ENCODE measurements around the gene ASTN2.

ASTN2 gene

GRCh38 chr9:117000834-117001233 lies 414.0 kb downstream of the ASTN2 start:
- DNase-seq = no peak

GRCh38 chr9:117000196-117000723 lies 414.6 kb downstream of the ASTN2 start:
- no peak for DNase-seq

GRCh38 chr9:116998305-116998704 lies 416.6 kb downstream of the ASTN2 start:
- no peak for DNase-seq

- DNase-seq = no peak
Observed at GRCh38 chr9:116992865-116993264, 422.0 kb downstream of the ASTN2 start.

DNA sequence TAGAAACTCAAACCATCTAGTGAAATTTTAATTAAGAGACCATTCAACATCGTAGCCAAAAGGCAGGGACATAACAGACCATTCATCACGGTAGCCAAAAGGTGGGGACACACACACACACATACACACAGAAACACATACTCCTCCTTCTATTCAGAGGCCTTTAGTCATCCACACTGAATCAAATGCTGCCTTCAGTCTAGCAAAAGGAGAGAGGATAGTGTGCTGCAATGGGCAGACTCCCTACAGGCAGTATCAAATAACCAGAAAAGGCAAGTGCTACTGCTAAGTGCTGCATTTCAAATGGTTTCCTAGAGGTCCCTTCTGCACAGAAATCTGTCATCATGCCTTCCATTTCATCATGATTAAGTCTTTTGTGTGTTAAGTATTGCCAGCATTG lies 423.8 kb downstream of the ASTN2 start:
- no peak for DNase-seq

GRCh38 chr9:116990592-116990991 lies 424.3 kb downstream of the ASTN2 start:
- no peak for DNase-seq

DNA sequence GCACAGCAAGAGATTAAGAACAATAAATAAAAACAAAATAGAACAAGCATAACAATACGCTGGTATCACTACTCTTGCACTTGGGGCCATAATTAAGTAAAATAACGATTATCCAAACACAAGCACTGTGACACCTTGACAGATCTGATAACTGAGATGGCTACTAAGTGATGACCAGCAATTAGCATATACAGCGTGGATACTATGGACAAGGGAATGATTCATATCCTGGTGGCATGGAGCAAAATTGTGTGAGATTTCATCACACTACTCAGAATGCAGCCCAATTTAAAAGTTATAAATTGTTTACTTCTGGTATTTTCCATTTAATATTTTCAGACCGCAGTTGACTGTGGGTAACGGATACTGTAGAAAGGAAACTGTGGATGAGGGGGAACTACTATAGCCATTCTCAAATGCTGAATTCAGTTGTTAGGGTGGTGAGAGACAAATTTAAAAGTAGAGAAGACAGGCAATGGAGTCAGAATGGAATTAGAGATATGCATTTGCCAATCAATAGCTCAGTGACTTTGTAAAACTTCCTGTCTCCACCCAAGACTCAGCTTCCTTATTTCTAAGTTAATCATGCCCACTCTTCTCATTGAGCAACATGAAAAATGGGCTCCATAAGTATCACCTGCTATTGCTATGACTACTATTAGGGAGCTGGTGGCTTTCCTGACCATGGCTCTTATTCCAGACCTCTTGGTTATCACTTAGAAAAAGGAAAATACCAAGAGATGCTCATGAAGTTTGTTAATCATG lies 427.0 kb downstream of the ASTN2 start:
- DNase-seq = no peak

GRCh38 chr9:116986015-116986414 lies 428.8 kb downstream of the ASTN2 start:
- no peak for DNase-seq

- no peak for DNase-seq
Observed at GRCh38 chr9:116985596-116985995, 429.3 kb downstream of the ASTN2 start.

DNA sequence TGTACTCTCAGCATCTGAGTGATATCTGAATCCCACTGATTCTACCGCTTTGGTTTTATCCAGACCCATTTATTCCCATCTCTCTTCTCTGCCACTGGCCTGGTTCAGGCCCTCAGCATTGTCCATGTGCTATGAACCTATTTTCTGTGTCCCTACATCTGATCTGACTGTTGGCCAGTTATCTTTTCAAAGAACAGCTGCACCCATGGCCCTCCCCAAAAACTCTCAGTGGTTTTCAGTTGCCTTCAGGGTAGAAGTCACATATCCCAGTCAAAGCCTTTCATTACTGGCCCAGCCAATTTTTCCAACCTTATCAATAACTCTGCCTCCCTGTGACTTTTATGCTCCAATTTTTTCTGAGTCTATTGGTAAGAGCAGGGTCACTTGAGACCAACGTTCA lies 430.7 kb downstream of the ASTN2 start:
- no peak for DNase-seq

GRCh38 chr9:116980582-116981120 lies 434.2 kb downstream of the ASTN2 start:
- no peak for DNase-seq

DNA sequence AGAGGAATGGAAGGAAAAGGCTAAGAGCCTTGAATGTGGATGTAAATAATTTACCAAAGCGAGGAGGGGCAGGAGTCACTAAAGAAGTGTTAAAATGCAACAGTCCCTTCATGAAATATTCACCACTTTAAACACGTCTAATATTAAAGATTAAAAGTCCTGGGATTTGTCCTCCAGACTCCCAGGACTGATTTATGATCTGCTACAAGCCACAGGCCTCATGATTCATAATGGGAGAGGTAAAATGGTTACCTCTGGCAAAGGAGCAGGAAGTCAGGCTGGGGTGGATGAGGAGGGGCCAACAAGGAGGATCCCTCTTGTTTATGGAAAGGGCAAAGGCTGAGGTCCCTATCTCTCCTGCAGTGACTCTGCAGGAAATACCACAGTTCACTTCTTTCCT lies 435.4 kb downstream of the ASTN2 start:
- no peak for DNase-seq

- DNase-seq = no peak
Observed at GRCh38 chr9:116978155-116978554, 436.7 kb downstream of the ASTN2 start.

DNA sequence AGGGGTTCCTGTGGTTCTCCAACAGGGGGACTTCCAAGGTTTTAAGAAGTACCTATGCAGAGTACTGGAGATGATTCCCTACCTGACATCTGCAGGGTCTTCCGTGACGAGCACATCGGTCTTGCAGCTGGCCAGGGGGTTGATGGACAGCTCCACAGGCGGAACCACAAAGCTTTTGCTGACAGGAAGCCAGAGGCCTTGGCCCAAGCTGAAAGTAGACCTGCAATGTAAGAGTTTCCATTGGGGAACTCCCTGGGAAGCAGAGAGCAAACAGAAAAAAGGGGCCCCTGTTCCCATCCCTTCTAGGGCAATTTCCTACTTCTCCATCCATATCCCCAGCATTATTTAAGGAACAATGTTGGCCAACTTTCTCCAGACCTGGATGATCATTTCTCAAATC lies 439.7 kb downstream of the ASTN2 start:
- no peak for DNase-seq

DNA sequence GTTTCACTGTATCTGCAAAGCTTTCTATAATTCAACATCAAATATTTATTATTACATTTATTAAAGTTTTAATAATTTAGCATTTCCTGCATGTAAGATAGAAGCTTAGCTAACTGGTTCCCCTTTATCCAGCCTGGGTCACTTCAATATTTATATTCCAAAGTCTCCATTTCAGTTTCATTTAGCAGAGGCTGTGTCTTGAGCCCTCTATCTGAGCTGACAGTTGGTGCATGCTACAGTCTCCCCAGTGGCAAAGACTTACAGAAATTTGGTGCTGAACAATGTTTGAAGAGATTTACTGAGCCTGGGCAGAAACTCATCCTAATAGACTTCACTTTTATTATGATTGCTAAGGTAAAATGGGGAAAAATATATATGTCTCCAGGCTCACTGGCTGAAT lies 448.7 kb downstream of the ASTN2 start:
- DNase-seq = no peak

DNA sequence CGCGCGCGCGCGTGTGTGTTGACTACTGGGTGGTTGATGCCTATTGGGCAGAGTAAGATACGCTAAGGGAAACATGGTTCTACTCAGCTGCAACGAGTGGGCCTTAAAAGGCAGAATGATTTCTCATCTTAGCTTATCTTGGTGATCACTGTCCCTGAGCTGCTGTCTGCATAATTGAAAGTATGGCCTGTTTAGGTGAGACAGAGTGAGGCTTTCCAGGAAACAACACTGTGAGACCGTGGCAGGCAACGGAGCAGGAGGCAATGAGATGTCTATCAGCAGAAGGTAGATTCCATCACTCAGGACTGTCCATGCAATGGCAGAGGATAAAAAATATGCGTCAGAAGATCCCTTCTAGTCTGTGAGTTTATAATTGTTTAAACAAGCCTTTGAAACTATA lies 450.6 kb downstream of the ASTN2 start:
- no peak for DNase-seq

DNA sequence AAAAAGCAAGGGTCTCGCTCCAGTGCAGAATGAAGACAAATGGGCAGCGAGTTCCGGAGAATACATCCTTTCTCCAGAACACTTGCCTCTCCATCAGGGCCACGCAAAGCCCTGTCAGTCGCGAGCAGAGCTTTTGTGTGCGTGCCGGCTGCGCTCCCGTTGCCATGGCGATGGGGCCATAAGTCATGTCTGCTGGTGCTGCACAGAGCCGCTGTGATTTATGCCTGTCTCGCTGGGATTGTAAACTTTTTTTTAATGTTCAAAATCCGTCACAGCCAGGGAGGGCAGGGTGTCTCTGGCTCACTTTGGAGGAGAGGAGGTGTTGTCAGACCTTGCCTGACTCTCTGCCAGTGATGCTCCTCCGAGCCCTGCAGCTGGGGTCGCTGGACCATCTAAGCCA lies 455.0 kb downstream of the ASTN2 start:
- no peak for DNase-seq

GRCh38 chr9:116958881-116959280 lies 456.0 kb downstream of the ASTN2 start:
- no peak for DNase-seq

- DNase-seq = no peak
Observed at GRCh38 chr9:116954731-116955130, 460.1 kb downstream of the ASTN2 start.

DNA sequence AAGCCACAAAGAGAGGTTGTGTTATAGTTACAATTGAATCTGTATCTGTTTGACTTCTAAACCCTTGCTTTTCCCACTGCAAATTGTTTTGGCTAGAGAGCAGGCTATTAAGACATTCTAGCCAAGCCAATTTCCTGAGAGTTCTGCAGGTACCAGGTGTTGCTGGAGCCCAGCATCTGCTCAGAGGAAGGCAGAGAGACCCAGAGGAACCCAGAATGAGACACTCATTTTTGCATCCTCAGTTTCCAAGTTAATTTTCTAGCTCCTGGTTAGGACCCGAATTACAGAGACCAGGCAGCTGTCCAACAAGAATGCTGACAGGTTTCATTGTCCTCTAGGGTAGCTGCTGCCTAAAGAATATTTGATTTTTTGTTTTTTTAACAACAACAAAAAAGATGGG lies 461.6 kb downstream of the ASTN2 start:
- DNase-seq = no peak

GRCh38 chr9:116952436-116952810 lies 462.4 kb downstream of the ASTN2 start:
- no peak for DNase-seq

DNA sequence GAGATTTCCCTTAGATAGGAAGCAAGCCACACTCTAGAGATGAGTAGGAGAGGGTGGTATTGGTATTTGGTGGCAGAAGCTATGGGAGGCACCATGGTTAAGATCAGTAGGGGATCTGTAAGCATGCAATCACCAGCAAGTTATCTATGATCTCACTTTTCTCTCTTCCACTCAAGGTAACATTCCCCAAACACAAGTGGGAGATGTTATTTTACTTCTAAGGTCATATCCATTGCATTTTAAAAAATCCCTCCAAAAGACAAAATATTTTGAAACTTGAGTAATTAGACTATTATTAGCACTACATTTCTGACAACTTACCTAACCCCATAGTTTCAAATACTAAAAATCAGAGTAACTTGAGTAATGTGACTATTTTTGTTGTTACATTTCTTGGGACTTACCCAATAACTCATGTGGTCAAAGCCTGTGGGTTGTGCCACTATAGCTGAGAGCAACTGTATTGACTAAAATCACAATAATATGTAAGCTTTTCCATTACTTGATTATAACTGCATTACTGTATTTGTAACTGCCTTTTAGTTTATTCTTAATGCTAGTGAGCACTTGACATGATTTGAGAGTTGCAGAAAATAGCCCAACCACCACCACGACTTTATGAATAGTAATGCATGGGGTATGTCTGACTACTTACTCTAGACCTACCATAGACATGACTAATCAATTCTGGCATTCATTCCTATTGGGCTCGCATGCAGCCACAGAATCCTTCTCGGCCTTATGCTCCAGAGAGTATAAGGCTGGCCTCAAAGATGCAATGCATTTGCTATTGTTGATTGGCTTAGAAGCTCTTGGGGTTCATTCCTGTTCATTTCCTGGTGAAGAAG lies 463.0 kb downstream of the ASTN2 start:
- DNase-seq = no peak

- no peak for DNase-seq
Observed at GRCh38 chr9:116945817-116946216, 469.0 kb downstream of the ASTN2 start.

Measured in NCI-H1092 (cell line).